Upper lobe of left lung (tissue), 4 donors: ENCODE measurements around the gene INPP4B.

Source experiments
- CTCF ChIP-seq, 6 experiments: fragments of 450-650 bp in 4 of 6; fragments of 200-600 bp in 2 of 6; sonication (generic) in 2 of 6; IDR thresholded peaks; one replicate each; pipeline ENCODE4 v1.5.1; 2016 to 2019; ENCODE audit warnings: antibody characterized with exemption in 6 of 6
- POLR2AphosphoS5 ChIP-seq, 2 donors: sonication (generic); formaldehyde crosslinking; IDR thresholded peaks; one replicate each; pipeline ENCODE4 v1.5.1; 2017; ENCODE audit warnings: antibody characterized with exemption in 2 of 2

- TF ChIP-seq CTCF (IDR thresholded peaks at IDR 0.05) (no peak), POLR2AphosphoS5 (IDR thresholded peaks at IDR 0.05) (no peak)
Measured at GRCh38 chr4:142850478-142850877, 4.4 kb upstream of the INPP4B start.
